Left colon (tissue), 2 donors: ENCODE measurements around the gene ZNF506. TPM values are rescaled to one million over a fixed set of nuclear protein-coding genes. Genes with fewer than 3 reads are reported as not detected.
"Not testable (repeated sequence)": the region's sequence is repeated elsewhere in the genome, so short reads cannot be mapped to it uniquely, and the experiment has no call there.

Source experiments
- ATAC-seq: fragments of 200-7000 bp; cut with Tn5 transposase; one replicate; pipeline ENCODE4 v1.9.1; 2020; ENCODE audit warnings: mild to moderate bottlenecking, moderate library complexity
- DNase-seq, 2 donors: peaks; one replicate each; pipeline ENCODE4 v3.0.0-alpha.2; 2020
- intact Hi-C, 2 donors: fragments of 100-400 bp; cut with DNase I in 1 of 2; cut with micrococcal nuclease in 1 of 2; formaldehyde crosslinking; loops; one replicate each; pipeline versions ENCODE4 v1.11.2 to v1.14.0; 2022; cut with DNase I, micrococcal nuclease
- long read RNA-seq: library from polyadenylated mRNA; unstranded; transcript quantifications from one replicate; pipeline ENCODE4 v2.0.0, GENCODE V29; 2021
- total RNA-seq, 2 donors: library from RNA; stranded (reverse); fragmentation: NEBNext Ultra II Directional; extraction: Animal tissue kit (Norgen Biotek cat#: 25700); gene quantifications; one replicate each; pipeline ENCODE4 v1.2.1, GENCODE V29; 2021
- donor health status: DM: no; HTN: no; CAD: no.
- donor health status: DM: yes; HTN: yes; CAD: no.

The ZNF506 gene
- total RNA-seq: 10 to 100 TPM; 18.9 to 24.3 TPM
- long read RNA-seq, partial matches to known transcripts: 2 of 5 reads
- long read RNA-seq, other reads (novel, unspliced or antisense): 0 of 5 reads

DNA sequence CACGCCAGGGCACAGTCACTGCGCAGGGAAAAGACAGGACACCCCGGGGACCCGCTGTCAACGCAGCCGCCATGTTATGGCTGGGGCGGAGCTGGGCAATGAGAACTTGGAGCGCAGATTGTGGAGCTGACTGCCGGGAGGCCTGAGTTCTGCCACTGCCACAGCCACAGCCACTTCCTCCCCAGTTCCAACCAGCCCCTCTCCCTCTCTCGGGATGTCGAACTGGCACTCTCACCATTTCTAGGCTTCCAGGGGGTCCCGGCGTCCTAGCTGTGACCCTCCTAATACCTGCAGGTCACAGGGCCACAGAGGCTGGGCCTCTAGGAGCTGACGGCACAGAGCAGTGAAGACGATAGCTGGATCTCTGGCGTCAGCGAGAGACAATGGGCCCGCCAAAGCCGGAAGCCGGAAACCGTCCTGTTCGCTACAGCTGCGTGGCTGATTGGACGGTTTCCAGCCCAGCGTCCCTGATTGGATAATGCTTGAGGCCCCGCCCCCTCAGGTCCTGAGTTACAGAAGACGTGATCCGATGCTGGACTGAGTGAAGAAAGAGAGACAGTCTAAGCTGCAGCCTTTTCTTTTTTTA lies at the start of gene ZNF506:
TSS of gene ZNF506 (minus strand) at position 385 of the 586 bp plus-strand sequence. CDS start at position 238, 147 bp downstream.
- DNase-seq (peak; percentile 99 to 100), ATAC-seq (peak; percentile 97)
- intact Hi-C loops: no loop called here

DNA sequence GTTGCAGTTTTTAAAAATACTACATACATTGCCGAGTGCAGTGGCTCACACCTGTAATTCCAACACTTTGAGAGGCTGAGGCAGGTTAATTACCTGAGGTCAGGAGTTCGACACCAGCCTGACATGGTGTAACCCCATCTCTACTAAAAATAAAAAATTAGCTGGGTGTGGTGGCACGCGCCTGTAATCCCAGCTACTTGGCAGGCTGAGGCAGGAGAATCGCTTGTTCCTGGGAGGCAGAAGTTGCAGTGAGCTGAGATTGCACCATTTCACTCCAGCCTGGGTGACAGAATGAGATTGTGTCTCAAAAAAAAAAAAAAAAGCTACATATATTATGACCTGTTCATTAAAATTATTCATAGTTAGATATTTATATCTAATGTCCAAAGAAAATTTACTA lies 48.5 kb upstream of the ZNF506 start:
- intact Hi-C loops, DNase-seq, ATAC-seq: not testable (repeated sequence)

DNA sequence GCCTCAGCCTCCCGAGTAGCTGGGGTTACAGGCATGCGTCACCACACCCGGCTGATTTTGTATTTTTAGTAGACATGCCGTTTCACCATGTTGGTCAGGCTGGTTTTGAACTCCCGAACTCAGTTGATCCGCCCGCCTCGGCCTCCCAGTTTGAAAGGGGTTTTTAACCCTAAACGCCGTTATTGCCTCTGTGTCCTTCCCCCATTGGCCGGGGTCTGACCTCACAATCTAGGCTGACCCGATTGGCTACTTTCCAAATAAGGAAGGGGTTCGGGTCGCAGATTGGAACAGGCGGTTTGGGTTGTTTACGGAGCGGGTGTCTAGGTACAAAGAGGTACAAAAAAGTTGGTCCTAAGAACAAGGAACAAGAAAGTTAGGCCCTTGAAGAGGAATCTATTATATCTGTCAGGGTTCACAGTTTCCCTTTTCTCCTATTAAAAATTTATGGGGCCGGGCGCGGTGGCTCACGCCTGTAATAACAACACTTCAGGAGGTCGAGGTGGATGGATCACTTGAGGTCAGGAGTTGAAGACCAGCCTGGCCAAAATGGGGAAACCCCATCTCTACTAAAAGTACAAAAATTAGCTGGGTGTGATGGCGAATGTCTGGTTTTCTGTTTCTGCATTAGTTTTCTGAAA lies 45.2 kb upstream of the ZNF506 start:
- DNase-seq (peak; percentile 35 to 41), ATAC-seq (no peak)
- intact Hi-C loops: no loop called here

DNA sequence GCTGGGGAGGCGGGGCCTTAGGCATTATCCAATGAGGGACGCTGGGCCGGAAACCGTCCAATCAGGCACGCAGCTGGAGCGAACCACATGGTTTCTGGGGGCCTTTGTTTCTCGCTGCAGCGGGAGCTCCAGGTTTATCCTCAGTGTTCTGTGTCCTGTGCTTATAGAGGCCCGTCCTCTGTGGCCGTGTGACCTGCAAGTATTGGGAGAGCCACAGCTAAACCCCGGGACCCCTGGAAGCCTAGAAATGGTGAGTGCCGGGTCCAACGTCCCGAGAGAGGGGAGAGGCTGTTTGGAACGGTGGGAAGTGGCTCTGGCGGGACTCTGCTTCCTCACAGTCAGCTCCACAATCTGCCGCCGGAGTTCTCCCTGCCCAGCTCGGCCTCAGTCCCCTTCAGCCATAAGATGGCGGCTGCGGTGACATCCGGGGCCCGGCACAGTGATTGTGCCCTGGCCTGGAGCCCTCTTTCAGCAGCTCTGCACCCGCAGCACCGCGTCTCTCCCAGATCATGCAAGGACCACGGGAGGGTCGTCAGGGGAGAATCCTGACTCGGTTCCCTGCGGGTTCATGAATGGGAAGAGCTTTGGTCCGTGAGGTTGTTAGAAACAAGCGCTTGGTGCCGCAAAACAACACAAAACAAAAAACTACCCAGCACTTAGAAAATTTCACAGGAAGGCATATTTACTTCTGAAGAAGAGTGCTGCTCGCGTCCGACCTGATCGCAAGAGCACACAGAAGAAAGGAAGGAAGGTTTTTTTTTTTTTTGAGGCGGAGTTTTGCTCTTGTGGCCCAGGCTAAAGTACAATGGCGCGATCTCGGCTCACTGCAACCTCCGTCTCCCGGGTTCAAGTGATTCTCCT lies 44.4 kb upstream of the ZNF506 start, which contains the start of gene ZNF253:
TSS of gene ZNF253 (plus strand) at position 133 of the 861 bp plus-strand sequence. CDS start at position 248, 115 bp downstream.
- peak; percentile 97 to 98 for DNase-seq
- peak; percentile 98 for ATAC-seq
- intact Hi-C loops: no loop called here

DNA sequence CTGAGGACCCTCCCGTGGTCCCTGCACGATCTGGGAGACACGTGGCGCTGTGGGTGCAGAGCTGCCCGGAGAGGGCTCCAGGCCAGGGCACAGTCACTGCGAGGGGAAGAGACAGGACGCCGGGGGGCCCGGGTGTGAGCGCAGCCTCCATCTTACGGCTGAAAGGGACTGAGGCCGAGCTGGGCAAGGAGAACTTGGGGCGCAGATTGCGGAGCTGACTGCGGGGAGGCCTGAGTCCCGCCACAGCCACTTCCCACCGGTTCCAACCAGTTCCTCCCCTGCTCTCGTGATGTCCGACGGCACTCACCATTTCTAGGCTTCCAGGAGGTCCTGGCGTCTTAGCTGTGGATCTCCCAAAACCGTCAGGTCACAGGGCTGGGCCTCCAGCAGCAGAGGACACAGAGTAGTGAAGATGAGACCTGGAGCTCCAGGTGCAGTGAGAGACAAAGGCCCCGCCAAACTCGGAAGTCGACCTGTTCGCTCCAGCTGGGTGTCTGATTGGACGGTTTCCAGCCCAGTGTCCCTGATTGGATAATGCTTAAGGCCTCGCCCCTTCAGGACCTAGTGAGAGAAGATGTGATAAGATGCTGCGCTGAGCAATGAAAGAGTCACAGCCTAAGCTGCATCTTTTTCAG lies 39.3 kb upstream of the ZNF506 start:
- intact Hi-C loops: no loop called here
- DNase-seq (peak in 1 of 2 donors; percentile 30), ATAC-seq (no peak)

DNA sequence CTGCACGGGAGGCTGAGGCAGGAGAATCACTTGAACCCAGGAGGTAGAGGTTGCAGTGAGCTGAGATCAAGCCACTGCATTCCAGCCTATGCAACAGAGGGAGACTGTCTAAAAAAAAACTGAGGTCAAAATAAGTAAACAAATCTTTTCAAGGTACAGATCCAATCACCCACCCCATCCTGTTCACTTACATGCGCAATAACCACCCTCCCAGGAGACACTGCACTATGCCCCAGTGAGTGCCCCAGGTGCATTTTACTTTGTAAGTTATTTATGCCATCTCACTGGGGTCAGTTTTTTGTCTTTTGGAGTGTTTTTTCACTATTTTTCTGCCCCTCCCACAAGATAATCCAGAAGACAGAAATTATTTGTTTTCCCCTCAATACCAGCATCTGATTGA lies 37.2 kb upstream of the ZNF506 start:
- no peak for ATAC-seq
- DNase-seq: no peak
- intact Hi-C loops: no loop called here

DNA sequence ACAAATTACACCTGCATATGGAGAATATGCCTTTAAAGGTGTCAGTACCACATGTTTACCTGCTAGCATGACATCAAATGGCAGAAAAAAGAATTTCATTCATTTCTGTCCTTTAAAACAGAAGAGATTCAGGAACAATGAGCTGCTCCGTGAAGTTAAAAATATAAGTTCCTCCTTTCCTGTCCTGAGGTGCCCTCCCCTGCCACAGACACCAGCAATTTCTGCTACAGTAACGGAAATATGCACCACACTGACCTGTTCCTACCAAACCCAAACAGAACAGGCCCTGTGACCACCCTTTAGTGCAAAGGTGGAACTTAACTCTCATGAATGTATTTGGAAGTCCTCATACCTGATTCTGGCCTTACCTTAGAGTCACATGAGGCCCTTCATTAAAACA lies 30.2 kb upstream of the ZNF506 start:
- intact Hi-C loops, DNase-seq, ATAC-seq: not testable (repeated sequence)

DNA sequence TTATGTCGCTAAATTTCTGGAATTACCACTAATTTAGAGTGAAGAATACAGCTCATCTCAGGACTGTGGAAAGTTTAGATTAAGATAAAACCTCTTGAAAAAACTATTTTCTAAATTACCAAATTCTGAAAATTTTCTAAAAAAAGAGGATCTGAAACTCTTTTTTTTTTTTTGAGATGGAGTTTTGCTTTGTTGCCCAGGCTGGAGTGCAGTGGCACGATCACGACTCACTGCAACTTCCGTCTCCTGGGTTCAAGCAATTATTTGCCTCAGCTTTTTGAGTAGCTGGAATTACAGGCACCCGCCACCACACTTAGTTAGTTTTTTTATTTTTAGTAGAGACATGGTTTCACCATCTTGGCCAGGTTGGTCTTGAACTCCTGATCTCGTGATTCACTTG lies 27.5 kb upstream of the ZNF506 start:
- intact Hi-C loops: no loop called here

DNA sequence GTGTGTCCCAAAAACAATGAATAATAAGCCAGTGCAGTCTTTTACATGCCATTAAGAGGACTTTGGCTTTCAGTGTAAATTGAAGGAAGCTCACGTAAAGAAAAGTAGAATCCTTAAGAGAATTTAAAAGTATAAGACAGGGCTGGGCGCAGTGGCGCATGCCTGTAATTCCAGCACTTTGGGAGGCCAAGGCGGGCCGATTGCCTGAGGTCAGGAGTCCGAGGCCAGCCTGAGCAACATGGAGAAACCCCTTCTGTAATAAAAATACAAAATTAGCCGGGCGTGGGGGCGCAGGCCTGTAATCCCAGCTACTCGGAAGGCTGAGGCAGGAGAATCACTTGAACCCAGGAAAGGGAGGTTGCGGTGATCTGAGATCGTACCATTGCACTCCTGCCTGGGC lies 26.2 kb upstream of the ZNF506 start:
- no peak for DNase-seq
- intact Hi-C loops: no loop called here
- no peak for ATAC-seq

More for the DNA sequence above, 27.5 kb upstream of the ZNF506 start:
- DNase-seq (no peak), ATAC-seq (no peak)

DNA sequence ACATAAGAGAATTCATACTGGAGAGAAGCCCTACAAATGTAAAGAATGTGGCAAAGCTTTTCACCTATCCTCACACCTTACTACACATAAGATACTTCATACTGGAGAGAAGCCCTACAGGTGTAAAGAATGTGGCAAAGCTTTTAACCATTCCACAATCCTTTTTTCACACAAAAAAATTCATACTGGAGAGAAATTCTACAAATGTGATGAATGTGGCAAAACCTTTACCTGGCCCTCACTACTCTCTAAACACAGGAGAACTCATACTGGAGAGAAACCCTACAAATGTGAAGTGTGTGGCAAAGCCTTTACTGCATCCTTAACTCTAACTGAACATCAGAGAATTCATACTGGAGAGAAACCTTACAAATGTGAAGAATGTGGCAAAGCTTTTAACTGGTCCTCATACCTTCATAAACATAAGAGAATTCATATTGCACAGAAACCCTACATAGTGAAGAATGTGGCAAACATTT lies 14.0 kb upstream of the ZNF506 start:
- ATAC-seq (no peak), DNase-seq (no peak)
- intact Hi-C loops: no loop called here

DNA sequence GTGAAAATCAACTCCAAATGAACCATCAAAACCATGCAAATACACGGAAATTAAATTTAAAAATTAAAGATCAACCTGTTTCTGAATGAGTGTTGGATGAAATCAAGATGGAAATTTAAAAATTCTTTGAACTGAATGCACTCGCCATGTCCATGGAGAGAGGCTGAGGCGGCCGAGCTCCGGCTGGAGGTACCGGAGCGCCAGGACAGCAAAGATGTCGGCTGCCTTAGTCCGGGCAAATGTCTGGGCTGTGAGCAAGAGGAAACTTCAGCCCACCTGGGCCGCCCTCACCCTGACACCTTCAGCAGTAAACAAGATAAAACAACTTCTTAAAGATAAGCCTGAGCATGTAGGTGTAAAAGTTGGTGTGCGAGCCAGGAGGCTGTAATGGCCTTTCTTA lies 5.3 kb upstream of the ZNF506 start:
- intact Hi-C loops: no loop called here
- no peak for DNase-seq
- ATAC-seq: no peak

DNA sequence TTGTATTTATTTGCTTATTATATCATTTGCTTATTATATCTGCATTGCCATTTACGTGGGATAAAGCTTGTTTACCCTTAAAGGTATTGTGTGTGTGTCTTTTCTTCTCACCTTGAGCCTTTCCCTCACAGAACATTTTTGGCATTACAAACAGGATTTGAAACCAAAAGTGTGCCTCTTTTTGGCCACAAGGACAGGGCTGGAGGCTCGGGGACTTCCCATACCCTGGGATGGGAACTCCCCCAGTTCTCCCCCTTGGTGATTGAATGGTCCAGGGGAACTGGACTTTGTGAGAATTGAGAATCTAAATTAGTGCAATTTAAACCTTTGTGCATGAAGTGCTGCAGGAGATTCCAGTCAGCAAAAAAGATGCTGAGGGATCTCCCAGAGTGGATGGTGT lies 2.4 kb upstream of the ZNF506 start:
- intact Hi-C loops: no loop called here
- DNase-seq: no peak
- no peak for ATAC-seq

DNA sequence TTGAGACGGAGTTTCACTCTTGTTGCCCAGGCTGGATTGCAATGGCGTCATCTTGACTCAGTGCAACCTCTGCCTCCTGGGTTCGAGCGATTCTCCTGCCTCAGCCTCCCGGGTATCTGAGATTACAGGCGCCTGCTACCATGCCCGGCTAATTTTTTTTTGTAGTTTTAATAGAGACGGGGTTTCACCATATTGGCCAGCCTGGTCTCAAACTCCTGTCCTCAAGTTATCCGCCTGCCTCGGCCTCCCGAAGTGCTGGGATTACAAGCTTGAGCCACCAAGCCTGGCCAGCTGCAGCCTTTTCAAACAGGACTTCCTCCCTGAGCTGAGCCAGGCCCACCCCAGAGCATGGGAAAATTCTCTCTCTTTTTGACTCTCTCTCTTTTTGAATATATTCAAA lies 426 bp upstream of the ZNF506 start:
- peak; percentile 1 for ATAC-seq
- intact Hi-C loops: not testable (repeated sequence)

DNA sequence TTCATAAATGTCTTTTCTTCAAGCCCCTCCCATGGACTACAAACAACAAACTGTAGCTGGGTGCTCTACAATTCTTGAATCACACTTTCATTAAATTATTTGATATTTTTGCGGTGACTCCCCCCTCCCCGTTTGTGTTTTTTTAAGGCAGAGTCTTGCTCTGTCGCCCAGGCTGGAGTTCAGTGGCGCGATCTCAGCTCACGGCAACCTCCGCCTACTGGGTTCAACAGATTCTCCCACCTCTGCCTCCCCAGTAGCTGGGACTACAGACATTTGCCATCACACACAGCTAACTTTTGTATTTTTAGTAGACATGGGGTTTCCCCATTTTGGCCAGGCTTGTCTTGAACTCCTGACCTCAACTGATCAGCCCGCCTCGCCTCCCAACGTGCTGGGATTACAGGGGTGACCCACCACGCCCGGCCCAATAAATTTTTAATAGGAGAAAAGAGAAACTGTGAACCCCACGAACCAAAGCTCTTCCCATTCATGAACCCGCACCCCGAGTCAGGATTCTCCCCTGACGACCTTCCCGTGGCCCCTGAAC lies 703 bp downstream of the ZNF506 start:
- intact Hi-C loops: no loop called here
- ATAC-seq: no peak
- DNase-seq: no peak

More for the DNA sequence above, 426 bp upstream of the ZNF506 start:
- peak in 1 of 2 donors; percentile 30 for DNase-seq

DNA sequence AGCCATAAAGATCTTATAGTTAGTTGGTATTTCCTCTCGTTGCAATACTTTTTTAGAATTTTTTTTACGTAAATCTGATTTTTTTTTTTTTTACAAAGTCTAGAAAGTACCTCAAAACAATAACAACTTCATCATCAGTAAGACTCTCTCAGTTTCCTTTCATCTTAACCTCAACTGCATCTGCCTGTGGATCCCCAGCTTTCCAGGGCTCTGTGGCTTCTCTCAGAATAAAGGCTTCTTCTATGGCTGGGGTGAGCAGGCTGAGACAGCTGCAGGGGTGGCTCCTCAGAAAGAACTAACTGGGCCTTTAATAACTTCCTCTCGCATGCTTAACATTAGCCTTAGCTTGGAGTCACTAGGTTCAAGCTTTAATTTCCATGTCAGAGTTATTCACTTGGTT lies 4.2 kb downstream of the ZNF506 start:
- intact Hi-C loops: no loop called here
- no peak for ATAC-seq
- no peak for DNase-seq

DNA sequence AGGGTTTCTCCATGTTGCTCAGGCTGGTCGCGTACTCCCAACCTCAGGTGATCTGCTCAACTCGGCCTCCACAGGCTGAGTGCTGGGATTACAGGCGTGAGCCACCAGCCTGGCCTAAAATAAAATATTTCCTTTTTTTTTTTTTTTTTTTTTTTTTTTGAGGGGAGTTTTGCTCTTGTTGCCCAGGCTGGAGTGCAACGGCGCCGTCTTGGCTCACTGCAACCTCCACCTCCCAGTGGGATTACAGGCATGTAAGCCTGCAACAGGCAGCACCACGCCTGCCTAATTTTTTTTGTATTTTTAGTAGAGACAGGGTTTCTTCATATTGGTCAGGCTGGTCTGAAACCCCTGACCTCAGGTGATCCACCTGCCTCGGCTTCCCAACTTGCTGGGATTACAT lies 4.9 kb downstream of the ZNF506 start:
- DNase-seq (no peak), ATAC-seq (no peak)
- intact Hi-C loops: no loop called here

DNA sequence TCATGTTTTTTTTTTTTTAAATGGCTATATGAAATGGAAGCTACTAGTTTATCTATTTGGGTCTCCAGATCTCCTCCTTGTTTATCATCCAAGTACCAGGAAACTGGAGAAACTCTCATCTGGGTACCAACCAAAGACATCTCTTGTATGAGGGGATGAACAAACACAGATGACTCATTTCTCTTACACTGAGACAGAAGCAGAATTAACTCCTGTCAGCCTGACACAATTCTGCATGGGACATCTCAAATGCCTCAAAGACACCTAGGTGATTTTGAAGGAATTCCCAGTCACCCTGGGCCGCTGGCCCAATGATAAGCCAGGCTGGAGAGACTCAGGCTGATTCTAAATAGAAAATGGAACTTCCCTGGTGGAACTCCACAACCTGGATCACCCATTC lies 9.6 kb downstream of the ZNF506 start:
- intact Hi-C loops, ATAC-seq, DNase-seq: not testable (repeated sequence)

DNA sequence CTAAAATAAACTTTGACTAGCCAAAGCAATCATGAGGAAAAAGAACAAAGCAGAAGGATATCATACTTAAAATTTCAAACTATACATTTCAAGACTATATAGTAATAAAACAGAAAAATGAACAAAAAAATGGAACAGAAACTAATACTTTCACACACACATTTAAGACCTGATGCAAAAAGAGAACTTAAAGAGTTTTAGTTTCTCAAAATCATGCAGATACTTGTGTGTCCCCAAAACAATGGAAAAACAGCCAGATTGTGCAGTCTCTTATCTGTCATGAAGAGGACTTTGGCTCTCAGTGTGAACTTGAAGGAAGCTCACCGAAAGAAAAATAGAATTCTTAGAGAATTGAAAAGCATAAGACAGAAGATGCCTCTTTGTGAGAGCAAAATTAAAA lies 16.1 kb downstream of the ZNF506 start:
- DNase-seq (no peak), ATAC-seq (no peak)
- intact Hi-C loops: no loop called here

DNA sequence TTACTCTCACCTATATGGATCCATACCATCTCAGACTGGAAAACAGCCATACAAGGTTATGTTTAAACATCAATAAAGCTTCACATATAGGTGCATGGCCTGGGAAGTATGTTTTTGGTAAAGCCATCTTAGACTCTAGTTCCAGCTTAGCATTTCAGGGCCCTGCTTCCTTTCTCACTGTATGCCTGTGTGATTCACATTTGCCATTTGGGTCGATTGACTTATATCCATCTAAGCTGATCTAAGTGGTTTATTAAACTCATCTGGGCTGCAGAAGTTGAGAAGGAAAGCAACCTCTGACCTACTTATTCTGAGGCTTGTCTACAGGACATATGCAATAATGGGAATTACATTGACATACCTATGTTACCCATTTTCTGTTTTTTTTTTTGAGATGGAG lies 33.5 kb downstream of the ZNF506 start:
- ATAC-seq: no peak
- intact Hi-C loops: no loop called here
- DNase-seq: no peak
